Prostate gland (tissue), 2 donors: Measurements from ENCODE around the gene ST6GALNAC3.

Experiments
- CTCF ChIP-seq, 4 experiments: fragments of 200-600 bp in 2 of 4; fragments of 450-650 bp in 2 of 4; sonication (generic) in 2 of 4; IDR thresholded peaks; 1 replicate in 3 of 4; 2 replicates in 1 of 4; pipeline ENCODE4 v1.5.1; 2016 to 2019; ENCODE audit warnings: antibody characterized with exemption in 4 of 4, mild to moderate bottlenecking in 2 of 4, moderate library complexity in 2 of 4
- POLR2A ChIP-seq: fragments of 450-650 bp; IDR thresholded peaks from one replicate; pipeline ENCODE4 v1.6.1; 2016; ENCODE audit warnings: antibody characterized with exemption, mild to moderate bottlenecking
- POLR2AphosphoS5 ChIP-seq: sonication (generic); formaldehyde crosslinking; IDR thresholded peaks from one replicate; pipeline ENCODE4 v1.6.1; 2017; ENCODE audit warnings: antibody characterized with exemption

- TF ChIP-seq POLR2A = no peak
- no peak for TF ChIP-seq CTCF (IDR thresholded peaks at IDR 0.05)
- no peak for TF ChIP-seq POLR2AphosphoS5
Measured at GRCh38 chr1:76046149-76046548, 28.4 kb upstream of the ST6GALNAC3 start.
